H1 (cell line): ENCODE results near the gene SMIM38. TPM values are rescaled to one million over a fixed set of nuclear protein-coding genes. Genes with fewer than 3 reads are reported as not detected.

Source experiments
- BCL11A ChIP-seq, 2 experiments: IDR thresholded peaks; one replicate each; pipeline ENCODE4 v1.6.1; 2011; ENCODE audit warnings: low read depth in 2 of 2, low read length in 2 of 2, mild to moderate bottlenecking in 2 of 2
- CEBPB ChIP-seq: IDR thresholded peaks from 2 replicates; pipeline ENCODE4 v1.6.1; 2012; ENCODE audit warnings: low read depth, low read length
- SIN3A ChIP-seq, 2 experiments: IDR thresholded peaks in 1 of 2; conservative IDR thresholded peaks in 1 of 2; 2 replicates each; pipeline ENCODE4 v1.6.1; 2011 to 2012; ENCODE audit warnings: low read length in 2 of 2, improper control_type of control experiment in 1 of 2, low read depth in 1 of 2, mild to moderate bottlenecking in 1 of 2
- TAF1 ChIP-seq: IDR thresholded peaks from 2 replicates; pipeline ENCODE4 v1.6.1; 2011; ENCODE audit warnings: mild to moderate bottlenecking, low read depth, low read length
- TAF7 ChIP-seq: optimal IDR thresholded peaks from 2 replicates; pipeline ENCODE3; 2011; ENCODE audit warnings: low read depth, mild to moderate bottlenecking, inconsistent platforms, low read length, moderate library complexity, borderline replicate concordance
- polyA plus RNA-seq, 7 experiments: library from polyadenylated mRNA; depleted of rRNA in 3 of 7; stranded (reverse) in 5 of 7; unstranded in 2 of 7; fragments of >200 nt in 5 of 7; fragments of 200-250 nt in 2 of 7; gene quantifications; 1 replicate in 5 of 7; 2 replicates in 1 of 7; 4 replicates in 1 of 7; pipeline versions ENCODE4 v1.2.1 to v1.2.3, GENCODE V29; 2011 to 2013; ENCODE audit warnings: missing spikeins in 2 of 7, mixed read lengths in 2 of 7
- total RNA-seq: library from RNA; stranded (reverse); fragmentation: NEBNext Ultra II Directional; extraction: Animal tissue kit (Norgen Biotek cat#: 25700); gene quantifications from 2 replicates; pipeline ENCODE4 v1.2.1, GENCODE V29; 2021
- TF ChIP-seq, protein P1 (sequence below), 3 experiments: IDR thresholded peaks; 1 replicate in 2 of 3; 2 replicates in 1 of 3; pipeline versions ENCODE4 v1.5.1 to v1.6.1; 2011; ENCODE audit warnings: low read length in 3 of 3, mild to moderate bottlenecking in 3 of 3, inconsistent platforms in 2 of 3, low read depth in 1 of 3, moderate library complexity in 1 of 3; ENCODE audit not compliant: insufficient read depth in 1 of 3; ENCODE audit errors: control extremely low read depth in 1 of 3

SMIM38 gene
- total and polyA plus RNA-seq, 2 of the 8 experiments (the other 6 are each of a cell fraction or from before 2014, with no cell fraction given), result 0.17 to 0.20 TPM

DNA sequence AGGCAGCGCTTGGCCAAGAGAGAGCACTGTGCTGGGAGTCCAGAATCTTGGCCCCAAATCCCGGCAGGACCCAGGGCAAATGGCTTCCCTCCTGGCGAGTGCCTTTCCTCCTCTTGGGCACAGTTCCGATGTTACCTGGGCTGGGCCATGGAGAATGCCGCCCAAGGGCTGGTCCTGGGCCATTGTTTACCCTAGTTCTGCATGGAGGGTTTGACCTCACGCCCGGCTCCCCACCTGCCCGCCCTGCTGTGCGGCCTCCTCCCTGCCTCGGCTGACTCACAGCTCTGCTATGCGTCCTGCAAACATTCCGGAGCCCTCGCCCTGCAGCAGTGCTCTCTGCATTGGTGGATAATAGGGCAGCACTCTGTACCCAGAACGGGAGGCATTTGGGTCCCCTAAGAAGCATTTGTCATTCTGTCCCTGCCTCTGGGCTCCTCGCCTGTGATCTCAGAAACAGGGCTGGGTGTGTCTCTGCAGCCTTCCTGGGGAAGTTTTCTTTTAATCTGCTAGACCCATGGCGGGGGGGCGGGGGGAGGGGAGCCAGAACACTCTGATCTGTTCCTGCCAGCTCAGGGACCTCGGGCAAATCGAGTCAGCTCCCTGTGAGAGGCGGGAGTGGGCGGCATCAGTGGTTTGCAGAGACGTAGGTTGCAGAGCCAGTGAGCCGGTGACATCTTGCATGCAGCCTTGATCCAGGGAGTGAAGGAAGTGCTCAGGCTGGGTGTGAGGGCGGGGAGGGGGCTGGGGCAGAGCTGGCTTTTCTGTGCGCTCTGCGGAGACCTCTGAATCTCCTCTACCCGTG lies 32.9 kb upstream of the SMIM38 start (continued):
- TF ChIP-seq SIN3A (conservative IDR thresholded peaks at IDR 0.05 in 1 of 2, IDR thresholded peaks at IDR 0.05 in 1 of 2; ENCODE audit: low read depth in 1 of 2, low read length in 2 of 2) (0 out of 4 replicates have a peak, but pooled peaks of 1 of the 2 experiments have one; percentile 19), TAF1 (no peak), TAF7 (no peak), BCL11A (IDR thresholded peaks at IDR 0.05; ENCODE audit: low read depth in 2 of 2, low read length in 2 of 2) (no peak), CEBPB (no peak)
- TF ChIP-seq, protein P1, sequence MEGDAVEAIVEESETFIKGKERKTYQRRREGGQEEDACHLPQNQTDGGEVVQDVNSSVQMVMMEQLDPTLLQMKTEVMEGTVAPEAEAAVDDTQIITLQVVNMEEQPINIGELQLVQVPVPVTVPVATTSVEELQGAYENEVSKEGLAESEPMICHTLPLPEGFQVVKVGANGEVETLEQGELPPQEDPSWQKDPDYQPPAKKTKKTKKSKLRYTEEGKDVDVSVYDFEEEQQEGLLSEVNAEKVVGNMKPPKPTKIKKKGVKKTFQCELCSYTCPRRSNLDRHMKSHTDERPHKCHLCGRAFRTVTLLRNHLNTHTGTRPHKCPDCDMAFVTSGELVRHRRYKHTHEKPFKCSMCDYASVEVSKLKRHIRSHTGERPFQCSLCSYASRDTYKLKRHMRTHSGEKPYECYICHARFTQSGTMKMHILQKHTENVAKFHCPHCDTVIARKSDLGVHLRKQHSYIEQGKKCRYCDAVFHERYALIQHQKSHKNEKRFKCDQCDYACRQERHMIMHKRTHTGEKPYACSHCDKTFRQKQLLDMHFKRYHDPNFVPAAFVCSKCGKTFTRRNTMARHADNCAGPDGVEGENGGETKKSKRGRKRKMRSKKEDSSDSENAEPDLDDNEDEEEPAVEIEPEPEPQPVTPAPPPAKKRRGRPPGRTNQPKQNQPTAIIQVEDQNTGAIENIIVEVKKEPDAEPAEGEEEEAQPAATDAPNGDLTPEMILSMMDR (IDR thresholded peaks at IDR 0.05; ENCODE audit: control extremely low read depth in 1 of 3, insufficient read depth in 1 of 3, low read depth in 1 of 3, low read length in 3 of 3), result no peak
- TF ChIP-seq, all 59 proteins: peak for 23
